T1000 (cell line): ENCODE data around the gene TSPAN2.

Experiments
- DNase-seq: peaks from one replicate; lab custom pipeline; 2025; ENCODE audit warnings: mixed read lengths; lab: John Stamatoyannopoulos, UW

TSPAN2 gene

DNA sequence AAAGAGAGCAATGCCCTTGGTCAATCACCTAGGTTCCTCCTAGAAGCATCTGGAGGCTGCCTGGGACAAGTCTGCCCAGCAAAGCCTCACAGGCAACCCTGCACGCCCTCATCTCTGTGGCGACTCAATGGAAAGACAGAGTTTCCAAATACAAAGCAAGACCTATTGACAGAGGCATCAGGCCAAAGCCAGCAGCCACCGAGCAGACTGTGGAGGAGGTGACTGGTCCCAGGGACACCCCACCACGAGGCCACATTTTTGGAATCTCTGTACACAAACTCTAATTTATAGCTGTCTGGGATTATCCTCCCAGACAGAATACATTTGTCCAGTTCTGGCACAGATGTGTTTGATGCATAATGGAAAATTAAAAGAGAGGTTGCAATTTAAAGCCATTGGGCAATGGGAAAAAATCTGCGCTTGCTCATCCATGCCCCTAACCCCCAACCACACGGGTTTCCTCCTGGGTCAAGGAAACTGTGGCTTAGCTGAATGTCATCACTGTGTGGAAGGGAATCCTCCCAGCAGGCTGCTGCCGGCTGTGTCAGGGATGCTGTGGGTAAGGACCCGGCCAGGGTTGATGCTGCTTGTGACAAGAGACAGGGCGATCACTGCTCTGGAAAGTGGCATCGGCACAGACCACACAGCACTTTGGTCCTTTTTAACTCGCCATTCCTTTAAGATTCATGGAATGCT lies 14.3 kb downstream of the TSPAN2 start:
- no peak for DNase-seq

DNA sequence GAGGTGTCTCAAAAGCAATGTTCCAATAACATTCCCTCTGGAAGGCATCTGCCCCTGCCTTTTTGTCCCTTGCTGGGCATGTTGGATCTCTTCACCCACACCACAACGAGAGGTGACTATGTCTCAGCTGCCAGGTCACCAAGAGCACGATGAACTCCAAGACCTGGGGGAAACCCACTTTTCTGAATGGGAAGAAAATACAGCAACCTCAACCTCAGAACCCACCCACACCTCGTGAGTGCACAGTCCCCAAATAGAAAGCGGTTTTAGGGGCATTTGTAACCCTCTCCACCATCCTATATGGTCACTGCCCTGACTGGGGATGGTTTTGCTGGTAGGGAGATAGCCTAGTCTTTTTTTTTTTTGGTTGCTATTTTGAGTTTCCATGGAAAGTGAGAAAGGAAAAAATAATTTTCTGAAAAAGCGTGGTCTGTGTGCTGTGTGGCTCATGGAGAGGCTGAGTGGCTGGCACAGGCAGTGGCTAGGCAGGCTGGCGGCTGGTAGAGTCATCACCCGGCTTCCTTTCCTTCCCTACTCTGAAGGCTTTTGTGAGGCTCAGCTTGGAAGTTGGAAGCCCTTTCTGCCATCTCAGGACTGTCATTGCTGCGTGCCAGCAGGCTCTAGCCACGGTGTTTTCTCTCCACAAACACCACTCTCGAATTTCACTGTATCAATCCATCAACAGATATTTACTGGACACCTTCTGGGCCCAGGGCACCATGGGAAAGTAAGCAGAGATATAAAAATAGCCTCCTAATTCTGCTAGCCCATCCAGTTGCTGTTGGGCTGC lies 15.8 kb downstream of the TSPAN2 start:
- no peak for DNase-seq

DNA sequence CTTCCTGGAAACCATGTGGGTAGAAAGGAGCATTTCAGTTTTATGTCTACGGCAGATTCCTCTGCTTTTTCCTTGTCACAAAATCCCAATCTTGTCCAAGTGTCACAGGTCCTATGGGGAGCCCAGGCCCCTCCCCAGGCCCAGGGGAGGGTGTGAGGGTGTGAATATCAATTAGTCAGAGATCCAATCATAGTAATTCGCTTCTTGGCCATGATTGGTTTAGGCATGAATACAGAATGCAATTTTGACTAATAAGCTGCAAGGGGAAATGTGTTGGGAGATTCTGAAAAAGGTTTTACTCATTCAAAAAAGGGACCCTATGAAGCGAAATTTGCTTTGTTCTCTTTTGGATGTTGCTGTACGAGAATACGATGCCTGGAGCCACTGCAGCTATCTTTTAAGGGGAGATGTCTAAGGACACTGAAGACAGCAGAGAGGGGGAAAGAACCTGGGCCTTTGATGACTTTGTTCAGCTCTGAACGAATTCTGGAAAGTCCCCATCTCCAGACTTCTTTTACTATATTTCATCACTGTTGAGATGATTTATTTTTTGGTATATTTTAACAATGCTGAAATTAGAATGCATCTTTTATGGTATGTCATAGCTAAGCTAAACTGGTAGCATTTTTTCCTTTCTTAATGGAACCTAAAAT lies 18.2 kb downstream of the TSPAN2 start:
- DNase-seq = no peak

DNA sequence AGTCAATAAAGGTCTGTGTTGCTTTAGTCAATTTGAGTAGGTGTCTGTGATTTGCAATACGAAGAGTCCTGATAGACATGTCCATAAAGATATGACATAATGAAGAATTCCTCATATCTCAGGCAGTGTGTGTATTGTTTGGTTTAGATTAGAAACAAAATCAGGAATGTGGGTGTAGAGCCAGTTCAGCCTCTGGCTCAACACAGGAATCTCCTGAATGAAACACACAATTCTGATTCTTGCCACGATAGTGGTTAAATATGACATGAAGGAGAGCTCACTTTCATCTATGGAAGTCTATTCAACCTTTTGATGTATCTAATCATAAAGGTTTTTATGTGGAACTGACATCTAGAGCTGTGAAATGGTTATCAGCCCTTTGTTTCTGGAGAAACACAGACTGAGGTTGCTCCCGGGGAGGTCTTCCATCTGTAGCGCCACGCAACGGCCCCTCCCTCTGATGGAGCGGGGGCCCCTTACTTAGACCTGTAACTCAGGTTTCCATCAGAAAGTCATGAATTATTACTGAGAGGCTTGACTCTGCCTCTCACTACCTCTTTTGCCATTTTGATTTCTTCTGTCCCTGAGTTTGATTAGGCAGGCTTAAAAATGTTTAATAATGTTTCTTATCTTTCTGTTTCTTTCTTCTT lies 19.5 kb downstream of the TSPAN2 start:
- no peak for DNase-seq

DNA sequence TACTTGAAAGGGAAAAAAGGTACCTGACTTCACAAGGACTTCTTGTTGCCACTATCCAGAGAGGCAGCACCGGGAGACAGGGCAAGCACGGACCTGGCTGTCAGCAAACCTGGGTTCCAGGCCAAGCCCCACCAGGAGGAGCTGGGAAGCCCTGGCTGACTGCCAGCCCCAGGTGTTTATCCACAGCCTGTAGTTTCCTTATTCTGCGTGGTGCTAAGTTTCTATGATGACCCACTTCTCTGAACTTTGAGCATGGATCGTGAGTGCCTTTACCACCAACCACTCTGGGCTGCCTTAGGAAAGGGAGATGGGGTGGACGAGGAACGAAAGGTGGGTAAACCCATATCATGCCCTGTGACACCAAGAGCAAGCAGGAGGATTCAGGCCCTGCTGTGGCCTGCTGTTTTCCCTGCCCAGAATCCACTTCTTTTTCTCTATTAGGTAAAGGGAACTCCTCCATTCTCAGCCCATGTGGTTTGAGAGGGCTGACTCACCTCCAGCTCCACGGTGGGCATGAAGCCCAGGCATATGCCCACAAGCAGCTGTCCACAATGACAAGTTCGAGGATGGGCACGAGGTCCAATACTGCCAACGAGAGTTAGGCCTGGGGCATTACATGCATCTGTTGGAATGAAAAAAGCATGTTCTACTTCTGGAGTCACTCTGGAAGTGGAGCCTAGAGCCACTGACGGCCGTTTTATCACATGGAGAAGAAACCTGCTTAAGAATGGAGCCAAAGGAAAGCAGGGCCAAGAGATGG lies 20.3 kb downstream of the TSPAN2 start:
- peak; percentile 71 for DNase-seq

DNA sequence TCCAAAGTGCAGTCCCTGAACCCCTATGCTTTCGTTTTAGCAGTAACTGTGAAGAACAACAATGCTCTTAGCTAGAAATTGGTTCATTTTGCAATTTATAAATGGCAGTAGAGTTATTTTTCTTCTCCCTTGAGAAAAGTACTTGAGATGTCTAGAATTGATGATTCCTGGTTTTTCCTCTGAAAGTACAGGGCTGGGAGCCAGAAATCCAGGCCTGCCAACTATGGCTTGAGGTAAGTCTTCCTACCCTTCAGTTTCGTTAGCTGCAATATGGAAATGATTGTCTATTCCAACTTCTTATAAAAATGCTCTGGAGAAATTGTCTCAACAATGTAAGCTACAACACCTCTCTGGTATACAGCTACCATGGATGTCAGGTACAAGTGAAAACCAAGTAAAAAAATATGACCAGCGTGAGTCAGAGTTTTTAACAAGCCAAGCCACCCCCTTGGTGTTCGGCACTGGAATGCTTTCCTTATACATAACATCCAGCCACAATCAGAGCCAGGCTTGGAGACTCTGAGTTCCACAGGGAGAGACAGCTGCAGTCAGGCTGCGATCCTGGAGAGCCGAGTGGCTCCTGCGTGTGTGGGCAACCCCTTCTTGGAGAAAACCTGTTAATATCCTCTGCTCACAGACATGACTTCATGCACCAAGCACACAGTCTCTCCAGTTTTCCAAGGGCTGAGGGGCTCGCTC lies 22.0 kb downstream of the TSPAN2 start:
- peak; percentile 27 for DNase-seq

DNA sequence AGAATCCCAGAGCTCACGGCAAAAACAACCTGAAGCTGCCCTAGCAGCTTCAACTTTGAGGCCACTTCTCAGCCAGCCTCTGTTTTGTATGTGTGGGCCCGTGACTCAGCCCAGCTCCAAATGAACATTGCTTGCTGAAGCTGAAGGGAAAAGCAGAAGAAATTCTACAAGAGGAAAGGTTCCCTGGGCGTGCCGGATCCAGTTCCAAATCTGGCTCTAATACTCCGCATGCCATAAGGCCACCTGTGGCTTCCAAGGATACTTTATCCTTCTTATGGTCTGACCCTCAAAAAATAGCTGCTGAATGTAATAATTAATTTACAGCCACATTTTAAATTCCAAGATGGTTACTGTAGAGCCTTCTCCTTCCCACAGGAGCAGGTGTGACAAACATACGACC lies 24.3 kb downstream of the TSPAN2 start:
- DNase-seq = no peak

DNA sequence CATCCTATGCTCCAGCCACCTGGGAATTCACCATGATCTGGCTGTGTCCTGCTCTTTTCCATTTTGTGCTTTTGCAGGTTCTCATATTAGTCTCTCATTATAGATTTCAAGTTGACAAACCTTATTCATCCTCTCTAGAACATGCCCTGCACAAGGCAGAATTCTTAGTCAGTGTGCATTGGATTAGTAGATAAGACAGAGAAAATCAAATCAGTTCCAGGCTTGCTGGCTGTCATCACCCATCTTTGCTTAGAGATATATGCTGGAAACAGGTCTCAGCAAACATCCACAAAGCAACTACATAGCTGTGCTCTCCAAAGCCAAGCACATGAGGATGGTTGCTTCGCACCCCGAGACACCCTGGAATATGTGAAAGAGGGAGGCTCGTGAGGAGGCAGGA lies 24.8 kb downstream of the TSPAN2 start:
- no peak for DNase-seq

DNA sequence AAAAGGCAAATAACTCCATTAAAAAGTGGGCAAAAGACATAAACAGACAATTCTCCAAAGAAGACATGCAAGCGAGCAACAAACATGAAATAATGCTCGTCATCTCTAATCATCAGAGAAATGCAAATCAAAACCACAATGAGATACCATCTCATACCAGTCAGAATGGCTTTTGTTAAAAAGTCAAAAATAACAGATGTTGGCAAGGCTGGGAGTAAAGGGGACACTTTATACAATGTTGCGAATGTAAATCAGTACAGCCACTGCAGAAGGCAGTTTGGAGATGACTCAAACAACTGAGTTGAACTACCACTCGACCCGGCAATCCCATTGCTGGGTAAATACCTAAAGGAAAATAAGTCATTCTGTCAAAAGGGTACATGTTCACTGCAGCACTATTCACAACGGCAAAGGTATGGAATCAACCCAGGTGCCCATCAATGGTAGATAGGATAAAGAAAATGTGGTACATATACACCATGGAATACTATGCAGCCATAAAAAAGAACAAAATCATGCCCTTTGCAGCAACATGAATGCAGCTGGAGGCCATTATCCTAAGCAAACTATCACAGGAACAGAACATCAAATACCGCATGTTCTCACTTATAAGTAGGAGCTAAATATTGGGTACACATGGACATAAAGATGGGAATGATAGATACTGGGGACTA lies 25.9 kb downstream of the TSPAN2 start:
- DNase-seq = no peak

DNA sequence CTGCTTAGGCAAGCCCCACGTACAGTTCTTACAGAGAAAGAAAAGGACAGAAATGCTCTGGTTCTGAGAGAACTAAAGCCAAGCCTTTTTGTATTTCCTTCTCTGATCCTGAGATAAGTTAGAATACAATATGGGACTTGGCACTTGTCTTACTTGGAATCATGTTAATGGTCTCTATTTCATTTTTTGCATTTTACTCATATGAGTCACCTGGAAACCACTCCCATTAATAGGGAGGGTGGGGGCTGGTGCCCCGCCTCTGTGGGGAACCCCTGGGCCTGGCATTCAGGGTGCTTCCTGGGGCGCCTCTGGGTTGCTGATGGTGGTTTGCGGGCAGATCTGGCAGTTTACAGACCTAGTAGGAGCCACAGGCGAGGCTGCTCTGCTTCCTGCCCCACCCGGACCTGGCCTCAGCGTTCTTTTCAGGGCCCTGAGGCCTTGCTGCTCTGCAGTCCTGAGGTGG lies 26.7 kb downstream of the TSPAN2 start:
- peak; percentile 71 for DNase-seq

DNA sequence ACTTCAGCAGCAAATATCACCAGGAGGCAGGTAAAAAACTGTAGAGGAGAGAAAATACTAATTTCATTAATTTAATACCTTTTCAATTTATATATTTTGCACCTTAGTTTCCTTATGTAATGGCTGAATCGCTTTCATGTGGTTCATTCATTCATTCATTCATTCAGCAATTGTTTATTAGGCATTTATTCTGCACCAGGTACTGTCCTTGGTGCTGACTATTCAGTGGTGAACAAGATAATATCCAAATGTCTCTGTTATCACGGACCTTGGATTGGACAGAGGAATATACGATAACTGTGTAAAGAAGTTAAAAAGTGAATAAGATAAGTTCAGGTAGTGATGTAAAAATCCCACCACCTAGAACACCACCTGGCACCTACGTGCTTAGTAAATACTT lies 28.8 kb downstream of the TSPAN2 start:
- DNase-seq = no peak

DNA sequence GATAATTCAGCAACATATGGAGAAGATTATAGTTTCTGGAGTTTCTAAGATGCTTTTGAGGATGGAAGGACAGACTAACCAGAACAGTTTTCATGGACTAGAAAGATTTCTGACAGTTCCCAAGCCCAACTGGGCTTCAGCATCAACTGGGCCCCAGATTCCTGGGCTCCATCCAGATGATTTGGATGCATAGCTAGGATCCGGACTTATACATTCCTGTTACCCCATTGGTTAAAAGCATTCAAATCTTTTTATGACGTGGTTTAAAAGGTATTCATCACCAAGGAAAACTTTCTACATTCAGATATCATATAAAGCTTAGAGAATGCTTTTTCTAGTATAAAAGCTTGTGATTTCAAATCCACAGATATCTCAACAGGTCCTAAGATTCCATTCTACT lies 30.0 kb downstream of the TSPAN2 start:
- no peak for DNase-seq

DNA sequence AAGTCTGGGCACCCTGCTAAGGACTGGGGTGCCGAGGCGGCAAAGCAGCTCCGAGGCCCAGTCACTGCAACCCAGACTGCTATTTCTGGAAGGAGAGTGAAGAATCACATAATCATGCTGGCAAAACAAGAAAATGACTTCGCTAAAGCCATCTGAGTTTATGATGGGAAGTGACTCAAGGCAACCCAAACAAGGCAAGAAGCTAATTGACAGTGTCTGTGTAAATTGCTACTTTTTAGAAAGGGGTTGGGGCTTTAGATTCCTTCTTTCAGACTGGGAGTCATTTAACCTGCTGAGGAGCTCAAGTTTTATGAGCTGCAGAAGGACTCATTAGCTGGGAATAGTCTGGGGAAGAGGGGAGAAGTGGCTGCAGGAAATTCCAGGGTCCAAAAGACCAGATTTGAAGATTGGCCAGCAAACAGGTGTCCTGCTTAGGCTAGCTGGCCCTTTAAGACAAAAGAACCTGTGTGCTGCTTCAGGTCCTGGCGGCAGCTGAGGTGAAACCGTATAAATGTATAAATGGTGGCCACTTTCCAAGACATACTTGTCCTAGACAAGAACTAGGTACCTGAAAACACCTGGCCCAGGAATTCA lies 31.5 kb downstream of the TSPAN2 start:
- DNase-seq = no peak

DNA sequence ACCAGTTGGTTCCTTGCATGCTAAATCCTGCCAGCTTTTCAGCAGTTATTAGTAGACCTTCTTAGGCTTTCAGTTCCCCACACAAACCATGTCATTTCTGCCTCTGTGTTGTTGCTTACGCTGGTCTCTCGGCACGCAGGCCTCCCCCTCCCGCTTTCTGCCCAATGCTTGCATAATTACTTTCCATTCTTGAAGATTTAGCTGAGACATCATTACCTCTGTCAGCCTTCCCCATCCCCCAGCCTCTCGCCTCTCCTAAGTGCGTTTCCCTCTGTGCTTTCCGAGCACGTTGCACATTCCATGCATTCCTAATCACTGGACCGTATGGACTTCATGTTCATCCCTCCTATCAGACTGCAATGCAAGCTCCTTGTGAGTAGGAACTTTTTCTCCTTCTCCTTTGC lies 32.9 kb downstream of the TSPAN2 start:
- DNase-seq = no peak

DNA sequence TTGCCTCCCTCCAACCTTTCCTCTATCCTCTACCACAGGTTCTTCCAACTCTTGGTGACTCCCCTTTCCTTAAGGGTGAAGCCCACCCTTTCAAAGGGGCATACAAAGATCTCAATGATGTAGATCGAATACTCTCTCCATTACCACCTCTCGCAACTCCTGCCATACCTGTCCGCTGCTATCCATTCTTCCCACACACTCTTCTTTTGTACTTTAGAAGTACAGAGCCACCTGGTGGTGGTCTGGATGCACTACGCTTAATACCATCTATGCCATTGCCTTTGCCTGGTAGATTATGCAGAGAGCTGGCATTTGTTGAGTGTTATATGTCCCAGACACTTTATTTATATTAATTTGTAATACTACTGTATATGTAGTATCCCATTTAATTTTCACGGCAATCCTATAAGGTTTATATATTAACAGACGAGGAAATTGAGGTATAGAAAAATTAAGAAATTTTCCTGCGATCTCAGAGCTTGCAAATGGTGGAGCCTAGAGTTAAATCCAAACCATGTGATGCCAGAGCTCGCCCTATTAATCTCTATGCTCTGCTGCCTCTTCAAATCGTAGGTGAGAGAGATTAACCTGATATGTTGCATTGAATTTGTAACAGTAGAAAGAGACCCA lies 36.7 kb downstream of the TSPAN2 start:
- DNase-seq = no peak

DNA sequence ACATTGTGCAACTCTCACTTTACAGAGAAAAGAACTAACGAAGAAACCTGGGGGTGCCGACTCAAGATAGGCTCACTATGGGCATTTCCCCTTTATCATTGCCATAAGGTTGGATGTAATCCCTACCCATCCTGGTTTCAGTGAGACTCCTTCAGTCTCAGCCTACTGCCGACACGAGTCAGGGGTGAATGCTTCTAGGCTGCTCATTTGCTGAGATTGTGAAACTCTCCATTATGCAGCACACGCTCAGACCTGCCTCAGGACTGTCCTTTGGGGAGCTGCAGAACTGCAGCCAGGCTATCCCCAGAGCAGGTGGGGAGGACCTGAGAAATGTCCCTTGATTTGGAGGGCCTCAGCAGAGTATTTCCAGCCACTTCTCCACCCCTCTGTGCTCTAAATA lies 37.5 kb downstream of the TSPAN2 start:
- DNase-seq = no peak

DNA sequence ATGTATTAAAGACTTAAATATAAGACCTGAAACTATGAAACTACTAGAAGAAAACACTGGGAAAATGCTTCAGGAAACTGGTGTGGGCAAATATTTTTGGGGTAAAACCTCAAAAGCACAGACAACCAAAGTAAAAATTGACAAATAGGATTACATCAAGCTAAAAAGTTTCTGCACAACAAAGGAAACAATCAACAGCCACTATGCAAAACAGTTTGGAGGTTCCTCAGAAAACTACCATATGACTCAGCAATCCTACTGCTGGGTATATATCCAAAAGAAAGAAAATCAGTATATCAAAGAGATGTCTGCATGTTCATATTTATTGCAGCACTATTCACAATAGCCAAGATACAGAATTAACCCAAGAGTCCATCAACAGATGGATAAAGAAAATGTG lies 42.6 kb downstream of the TSPAN2 start:
- no peak for DNase-seq

DNA sequence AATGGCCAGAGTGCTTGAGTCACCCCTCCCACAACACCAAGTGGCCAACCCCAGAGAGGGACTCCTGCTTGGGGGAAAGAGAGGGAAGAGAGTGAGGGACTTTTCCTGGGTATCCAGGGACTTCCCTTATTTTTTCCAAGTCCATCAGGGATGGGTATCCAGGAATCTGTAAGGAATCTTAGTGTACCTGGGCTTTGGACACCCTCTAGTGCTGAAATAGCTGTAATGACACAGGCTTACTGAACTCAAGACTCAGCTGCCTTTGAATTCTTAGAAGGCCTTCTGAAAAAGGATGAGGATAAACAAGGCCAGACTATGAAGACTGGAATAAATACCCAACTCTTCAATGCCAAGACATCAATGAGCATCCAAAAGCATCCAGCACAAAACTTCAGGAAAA lies 47.6 kb downstream of the TSPAN2 start:
- no peak for DNase-seq

DNA sequence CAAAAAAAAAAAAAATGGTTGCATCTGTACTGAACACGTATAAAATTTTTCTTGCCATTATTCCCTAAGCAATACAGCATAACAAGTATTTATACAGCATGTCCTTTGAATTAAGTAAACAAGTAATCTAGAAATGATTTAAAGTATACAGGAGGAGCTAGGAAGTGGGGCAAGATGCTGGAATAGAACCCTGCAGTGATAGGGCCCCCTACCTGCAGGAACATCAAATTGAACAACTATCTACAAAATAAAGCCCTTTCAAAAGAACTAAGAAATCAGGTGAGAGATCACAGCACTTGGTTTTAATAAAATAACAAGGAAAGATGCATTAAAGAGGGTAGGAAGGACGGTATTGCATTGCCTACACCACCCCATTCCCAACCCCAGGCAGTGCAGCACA lies 48.8 kb downstream of the TSPAN2 start:
- DNase-seq = no peak
